NCI-H187 (cell line): ENCODE measurements around the gene RFT1.
"Not testable (repeated sequence)": the region's sequence is repeated elsewhere in the genome, so short reads cannot be mapped to it uniquely, and the experiment has no call there.

Experiments
- DNase-seq, 2 experiments: peaks; one replicate each; lab custom pipeline; 2025; lab: John Stamatoyannopoulos, UW

Gene RFT1

GRCh38 chr3:53065841-53066480 lies 64.3 kb downstream of the RFT1 start:
- DNase-seq = no peak

GRCh38 chr3:53062905-53063304 lies 67.3 kb downstream of the RFT1 start:
- no peak for DNase-seq

- DNase-seq = no peak
Observed at GRCh38 chr3:53056442-53056841, 73.8 kb downstream of the RFT1 start.

- not testable (repeated sequence) for DNase-seq
Observed at GRCh38 chr3:53054233-53054632, 76.0 kb downstream of the RFT1 start.

GRCh38 chr3:53051929-53052328 lies 78.3 kb downstream of the RFT1 start:
- no peak for DNase-seq

GRCh38 chr3:53049987-53050386 lies 80.2 kb downstream of the RFT1 start:
- DNase-seq = no peak

GRCh38 chr3:53046171-53047170 lies 83.8 kb downstream of the RFT1 start:
- no peak for DNase-seq

- DNase-seq = peak in 1 of 2 experiments; percentile 33
Observed at GRCh38 chr3:53045518-53046170, 84.6 kb downstream of the RFT1 start, which contains the start of gene SFMBT1. TSS of gene SFMBT1 (minus strand) at chr3:53046073. CDS start at chr3:52969128, 76,945 bp downstream.

- no peak for DNase-seq
Observed at GRCh38 chr3:53044711-53045517, 85.3 kb downstream of the RFT1 start.

GRCh38 chr3:53044371-53044710 lies 85.9 kb downstream of the RFT1 start:
- DNase-seq = no peak

GRCh38 chr3:53043738-53044137 lies 86.5 kb downstream of the RFT1 start:
- DNase-seq = no peak

GRCh38 chr3:53042651-53043050 lies 87.6 kb downstream of the RFT1 start:
- no peak for DNase-seq

GRCh38 chr3:53040351-53040820 lies 89.8 kb downstream of the RFT1 start:
- DNase-seq = no peak

GRCh38 chr3:53039376-53039752 lies 90.9 kb downstream of the RFT1 start:
- DNase-seq = no peak

GRCh38 chr3:53038679-53039375 lies 91.4 kb downstream of the RFT1 start:
- DNase-seq = no peak
